ENCODE results near the gene PTPRR.

DNA sequence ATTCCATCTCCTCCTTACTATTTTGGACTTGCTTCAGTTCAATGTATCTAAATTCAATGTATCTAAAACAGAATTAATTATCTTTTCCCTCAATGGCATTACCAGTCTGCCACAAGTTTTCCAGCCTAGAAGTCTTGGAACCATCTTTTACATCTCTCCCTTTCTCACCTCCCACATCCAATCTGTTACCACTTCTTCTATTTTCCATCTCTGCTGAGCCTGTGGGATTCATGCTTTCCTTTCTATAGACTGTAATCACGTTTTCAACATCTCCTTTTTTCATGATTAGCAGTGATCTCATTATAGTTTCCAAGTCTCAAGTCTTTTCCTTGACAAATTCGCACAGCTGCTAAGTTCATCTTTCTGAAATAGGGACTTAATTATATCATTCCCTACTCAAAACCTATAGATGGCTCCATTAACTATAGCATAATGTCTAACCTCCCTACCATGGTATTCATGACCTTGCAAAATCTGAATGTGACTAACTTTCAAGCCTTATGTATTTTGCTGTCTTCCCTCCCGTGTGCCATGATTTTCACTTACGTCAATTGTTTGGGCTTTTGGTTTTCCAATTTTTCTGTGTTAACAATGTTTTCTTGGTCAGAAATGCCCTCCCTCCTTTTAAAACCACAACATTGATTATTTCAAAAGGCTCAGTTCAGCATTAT lies 262.8 kb downstream of the PTPRR start:
- TF ChIP-seq, protein P1, sequence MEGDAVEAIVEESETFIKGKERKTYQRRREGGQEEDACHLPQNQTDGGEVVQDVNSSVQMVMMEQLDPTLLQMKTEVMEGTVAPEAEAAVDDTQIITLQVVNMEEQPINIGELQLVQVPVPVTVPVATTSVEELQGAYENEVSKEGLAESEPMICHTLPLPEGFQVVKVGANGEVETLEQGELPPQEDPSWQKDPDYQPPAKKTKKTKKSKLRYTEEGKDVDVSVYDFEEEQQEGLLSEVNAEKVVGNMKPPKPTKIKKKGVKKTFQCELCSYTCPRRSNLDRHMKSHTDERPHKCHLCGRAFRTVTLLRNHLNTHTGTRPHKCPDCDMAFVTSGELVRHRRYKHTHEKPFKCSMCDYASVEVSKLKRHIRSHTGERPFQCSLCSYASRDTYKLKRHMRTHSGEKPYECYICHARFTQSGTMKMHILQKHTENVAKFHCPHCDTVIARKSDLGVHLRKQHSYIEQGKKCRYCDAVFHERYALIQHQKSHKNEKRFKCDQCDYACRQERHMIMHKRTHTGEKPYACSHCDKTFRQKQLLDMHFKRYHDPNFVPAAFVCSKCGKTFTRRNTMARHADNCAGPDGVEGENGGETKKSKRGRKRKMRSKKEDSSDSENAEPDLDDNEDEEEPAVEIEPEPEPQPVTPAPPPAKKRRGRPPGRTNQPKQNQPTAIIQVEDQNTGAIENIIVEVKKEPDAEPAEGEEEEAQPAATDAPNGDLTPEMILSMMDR (conservative IDR thresholded peaks at IDR 0.05; ENCODE audit: low read length): no peak
- TF ChIP-seq EZH2phosphoT487 (IDR thresholded peaks at IDR 0.05; ENCODE audit: borderline replicate concordance): no peak

Data from Loucy (cell line).